ENCODE data around the gene SHROOM3. TPM values are rescaled to one million over a fixed set of nuclear protein-coding genes. Genes with fewer than 3 reads are reported as not detected.

Gene SHROOM3
- total RNA-seq, 2 donors from 2014 or later = 30.6 to 30.9 TPM

- Histone ChIP-seq H3K36me3 (peaks cover 8% of the 10 kb centered on the region), H3K27ac (no peak overlapping the region), H3K4me3 (no peak overlapping the region), H3K27me3 (no peaks in the 10 kb centered on the region), H3K4me1 (no peaks in the 10 kb centered on the region), H3K9me3 (no peaks in the 10 kb centered on the region)
- DNase-seq (ENCODE audit: low spot score) = no peak
- TF ChIP-seq, protein P1, sequence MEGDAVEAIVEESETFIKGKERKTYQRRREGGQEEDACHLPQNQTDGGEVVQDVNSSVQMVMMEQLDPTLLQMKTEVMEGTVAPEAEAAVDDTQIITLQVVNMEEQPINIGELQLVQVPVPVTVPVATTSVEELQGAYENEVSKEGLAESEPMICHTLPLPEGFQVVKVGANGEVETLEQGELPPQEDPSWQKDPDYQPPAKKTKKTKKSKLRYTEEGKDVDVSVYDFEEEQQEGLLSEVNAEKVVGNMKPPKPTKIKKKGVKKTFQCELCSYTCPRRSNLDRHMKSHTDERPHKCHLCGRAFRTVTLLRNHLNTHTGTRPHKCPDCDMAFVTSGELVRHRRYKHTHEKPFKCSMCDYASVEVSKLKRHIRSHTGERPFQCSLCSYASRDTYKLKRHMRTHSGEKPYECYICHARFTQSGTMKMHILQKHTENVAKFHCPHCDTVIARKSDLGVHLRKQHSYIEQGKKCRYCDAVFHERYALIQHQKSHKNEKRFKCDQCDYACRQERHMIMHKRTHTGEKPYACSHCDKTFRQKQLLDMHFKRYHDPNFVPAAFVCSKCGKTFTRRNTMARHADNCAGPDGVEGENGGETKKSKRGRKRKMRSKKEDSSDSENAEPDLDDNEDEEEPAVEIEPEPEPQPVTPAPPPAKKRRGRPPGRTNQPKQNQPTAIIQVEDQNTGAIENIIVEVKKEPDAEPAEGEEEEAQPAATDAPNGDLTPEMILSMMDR (IDR thresholded peaks at IDR 0.05) = no peak
These were observed 309.4 kb downstream of the SHROOM3 start for GRCh38 chr4:76744241-76744921.

GRCh38 chr4:76745240-76745639 lies 310.2 kb downstream of the SHROOM3 start:
- no peaks in the 10 kb centered on the region for H3K4me1 ChIP-seq
- H3K27ac ChIP-seq = no peak overlapping the region
- no peaks in the 10 kb centered on the region for H3K27me3 ChIP-seq
- H3K4me3 ChIP-seq = no peak overlapping the region
- no peak for DNase-seq (ENCODE audit: low spot score)
- no peaks in the 10 kb centered on the region for H3K9me3 ChIP-seq
- H3K36me3 ChIP-seq = no peaks in the 10 kb centered on the region
- TF ChIP-seq, protein P1 (IDR thresholded peaks at IDR 0.05) = no peak

DNA sequence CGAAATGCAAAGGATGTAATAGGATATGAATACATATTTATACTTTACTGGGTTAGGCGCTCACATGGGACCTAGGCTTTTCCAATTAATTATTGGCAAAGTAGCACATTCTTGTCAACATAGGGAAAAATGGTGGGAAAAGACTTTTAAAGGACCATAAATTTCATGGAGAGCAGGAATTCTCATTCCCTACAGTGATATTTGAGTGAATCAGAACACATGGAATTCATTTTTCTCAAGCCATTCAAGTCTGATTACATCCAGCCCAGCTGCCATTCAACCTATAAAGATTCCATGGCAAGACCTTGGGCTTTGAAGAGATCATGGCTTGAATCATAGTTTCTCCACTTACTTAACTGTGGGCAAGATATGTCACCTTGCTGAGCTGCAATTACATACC lies 312.5 kb downstream of the SHROOM3 start:
- Histone ChIP-seq H3K4me1 (no peaks in the 10 kb centered on the region), H3K36me3 (no peaks in the 10 kb centered on the region), H3K27me3 (no peaks in the 10 kb centered on the region), H3K9me3 (peaks cover 0 to 5% of the 10 kb centered on the region in 2 donors), H3K4me3 (no peak overlapping the region), H3K27ac (no peak overlapping the region)
- no peak for DNase-seq (ENCODE audit: low spot score)
- TF ChIP-seq, protein P1 (IDR thresholded peaks at IDR 0.05) = no peak

DNA sequence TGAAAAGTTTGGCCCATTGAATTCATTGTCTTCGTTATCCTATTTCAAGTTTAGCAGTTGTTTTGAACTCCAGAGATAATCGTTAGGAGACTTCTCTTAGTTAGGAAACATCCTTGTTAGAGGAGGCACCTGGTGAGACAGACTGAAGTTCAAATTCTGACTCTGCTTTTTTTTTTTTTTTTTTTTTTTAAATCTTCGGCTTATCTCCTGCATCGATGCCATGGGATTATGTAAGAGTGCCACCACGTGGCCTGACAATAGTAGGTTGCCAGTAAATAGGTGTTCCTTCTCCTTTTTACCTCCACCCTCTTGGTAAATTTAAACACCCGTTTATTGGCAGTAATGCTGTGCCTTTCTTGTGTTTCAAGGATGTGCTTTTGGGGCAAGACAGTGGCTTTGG lies 313.6 kb downstream of the SHROOM3 start:
- DNase-seq (ENCODE audit: low spot score) = no peak
- TF ChIP-seq, protein P1 (IDR thresholded peaks at IDR 0.05) = no peak
- H3K4me3 ChIP-seq = no peak overlapping the region
- H3K36me3 ChIP-seq = no peaks in the 10 kb centered on the region
- H3K9me3 ChIP-seq = peaks cover 0 to 5% of the 10 kb centered on the region in 2 donors
- H3K4me1 ChIP-seq = peaks cover 0 to 10% of the 10 kb centered on the region in 2 donors
- H3K27ac ChIP-seq = no peak overlapping the region
- no peaks in the 10 kb centered on the region for H3K27me3 ChIP-seq

DNA sequence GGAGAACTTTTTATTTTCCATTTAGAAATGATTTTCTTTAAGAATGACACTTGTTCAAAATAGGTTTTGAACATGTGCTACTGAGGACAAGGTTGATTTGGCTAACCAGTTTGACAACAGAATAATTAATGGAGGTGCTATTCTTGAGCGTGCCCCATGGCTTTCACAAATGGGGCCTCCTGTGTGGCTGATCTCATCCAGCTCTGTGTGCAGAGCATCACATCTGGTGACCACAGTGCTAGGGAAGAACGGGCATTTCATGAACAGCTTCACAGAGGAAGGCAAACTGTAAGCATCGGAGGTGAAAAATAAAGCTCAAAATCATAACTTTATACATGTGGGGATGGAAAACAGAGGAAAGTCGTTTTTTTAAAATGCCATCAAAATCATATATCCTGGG lies 314.3 kb downstream of the SHROOM3 start:
- Histone ChIP-seq H3K27ac (no peak overlapping the region), H3K27me3 (no peaks in the 10 kb centered on the region), H3K36me3 (no peaks in the 10 kb centered on the region), H3K9me3 (peaks cover 0 to 5% of the 10 kb centered on the region in 2 donors), H3K4me3 (no peak overlapping the region), H3K4me1 (peaks cover 0 to 18% of the 10 kb centered on the region in 2 donors)
- TF ChIP-seq, protein P1 (IDR thresholded peaks at IDR 0.05) = no peak
- DNase-seq (ENCODE audit: low spot score) = no peak

GRCh38 chr4:76750716-76751115 lies 315.7 kb downstream of the SHROOM3 start:
- DNase-seq (ENCODE audit: low spot score) = no peak
- TF ChIP-seq, protein P1 (IDR thresholded peaks at IDR 0.05) = no peak
- Histone ChIP-seq H3K27ac (no peak overlapping the region), H3K36me3 (no peaks in the 10 kb centered on the region), H3K4me1 (peaks cover 0 to 28% of the 10 kb centered on the region in 2 donors), H3K4me3 (no peak overlapping the region), H3K27me3 (no peaks in the 10 kb centered on the region), H3K9me3 (peaks cover 0 to 5% of the 10 kb centered on the region in 2 donors)
